HG02943 (cell line): Measurements from ENCODE around the gene TMTC1.

Source experiments
- ATAC-seq: cut with Tn5 transposase; IDR thresholded peaks from one replicate; pipeline ENCODE4 v1.9.1; 2021; ENCODE audit warnings: mild to moderate bottlenecking, low read depth, moderate library complexity; ENCODE audit not compliant: unreplicated experiment

The TMTC1 gene

GRCh38 chr12:29625359-29625953, 158.3 kb downstream of the TMTC1 start:
- ATAC-seq = no peak

DNA sequence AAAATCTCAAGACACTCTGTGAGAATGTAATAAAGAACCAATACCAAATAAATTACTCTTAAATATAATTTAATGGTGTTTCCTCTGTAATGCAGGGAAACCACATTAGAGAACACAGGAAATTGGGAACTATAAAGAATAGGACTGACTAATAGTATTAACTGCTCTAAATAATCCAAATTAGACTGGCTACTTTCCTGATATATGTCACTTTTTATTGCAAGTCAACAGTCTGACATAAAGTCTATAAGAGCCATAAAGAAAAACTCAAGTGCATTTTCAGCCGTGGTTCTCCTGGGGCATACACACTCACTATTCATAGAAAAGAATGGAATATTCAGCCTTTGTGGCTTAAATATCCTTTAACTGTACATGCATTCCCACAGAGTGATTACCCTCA, 161.5 kb downstream of the TMTC1 start:
- ATAC-seq = no peak

DNA sequence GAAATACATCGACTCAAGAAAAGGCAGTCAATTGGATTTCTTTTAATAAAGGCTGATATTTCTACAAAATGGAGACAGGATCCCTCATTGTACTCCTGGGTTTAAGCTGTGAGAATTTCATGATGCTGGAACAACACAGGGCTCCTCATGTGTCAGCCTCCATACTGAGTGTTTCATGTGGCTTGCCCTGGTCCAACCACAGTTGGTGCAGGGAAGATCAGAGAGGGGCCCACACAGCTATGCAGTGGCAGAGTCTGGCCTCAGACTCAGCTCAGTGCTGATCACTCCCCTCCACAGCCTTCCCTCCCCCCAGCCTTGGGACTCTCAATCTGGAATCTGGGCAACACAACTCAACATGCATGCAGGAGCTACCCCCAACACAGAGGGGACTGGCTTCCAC, 163.7 kb downstream of the TMTC1 start:
- no peak for ATAC-seq

- ATAC-seq = no peak
Measured at GRCh38 chr12:29617407-29617803, 166.3 kb downstream of the TMTC1 start.

DNA sequence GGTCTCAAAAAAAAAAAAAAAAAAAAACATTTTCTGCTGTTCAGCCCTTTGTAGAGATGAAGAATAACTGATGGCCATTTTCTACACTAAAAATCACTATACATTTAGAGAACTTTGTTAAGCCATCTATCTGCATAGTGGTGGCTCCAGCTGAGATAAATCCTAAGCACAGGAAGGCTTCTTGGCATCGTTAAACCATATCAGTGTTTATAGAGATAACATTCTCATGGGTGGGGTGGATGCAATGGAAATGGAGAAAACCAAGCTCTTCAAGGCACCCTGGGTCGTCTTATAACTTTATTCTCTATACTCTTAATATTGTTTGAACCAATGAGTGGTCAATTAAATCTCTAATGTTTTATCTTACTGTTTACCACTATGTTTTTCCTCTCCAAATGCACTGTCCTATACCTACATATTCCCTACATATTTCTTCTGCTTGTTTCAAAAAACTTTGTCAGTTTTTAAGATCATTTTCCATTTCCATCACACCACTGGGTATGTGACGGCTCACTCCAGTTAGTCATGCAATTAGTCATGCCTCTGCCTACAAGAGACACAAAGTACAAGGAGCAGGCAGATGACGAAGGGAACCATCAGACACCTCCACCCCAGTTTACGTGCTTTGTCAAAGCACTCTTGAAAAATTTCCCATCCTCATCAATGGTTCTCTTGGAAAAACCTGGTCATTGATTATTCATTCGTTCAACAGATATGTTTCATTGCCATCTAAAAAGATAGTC, 166.9 kb downstream of the TMTC1 start:
- no peak for ATAC-seq

DNA sequence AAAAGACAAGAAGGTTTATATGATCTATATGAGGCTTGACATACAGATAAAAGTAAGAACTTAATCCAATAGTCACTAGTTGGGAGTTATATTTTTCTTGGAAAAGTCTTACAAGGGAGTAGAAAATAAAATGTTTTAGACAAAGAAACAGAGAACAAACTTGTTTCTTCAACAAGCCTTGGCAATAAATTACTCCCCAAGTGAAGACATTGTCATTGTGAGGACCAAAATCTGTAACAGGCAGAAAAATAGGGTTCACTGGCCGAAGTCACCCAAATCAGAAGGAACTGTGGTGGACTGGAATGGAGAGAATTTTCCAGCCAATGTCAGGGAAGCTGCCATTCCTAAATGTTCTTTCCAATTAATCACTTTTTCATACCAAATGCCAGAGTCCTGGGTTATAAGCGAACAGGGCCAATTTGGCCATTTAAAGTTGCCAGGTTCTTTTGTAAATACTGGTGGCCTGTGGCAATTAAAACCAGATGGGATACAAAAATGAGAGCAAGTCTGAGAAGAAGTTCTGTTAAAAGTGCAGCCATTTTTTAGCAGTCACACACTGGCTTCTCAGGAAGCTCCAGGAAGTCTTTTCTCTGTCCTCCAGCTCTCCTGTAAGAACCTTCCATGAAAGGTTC, 168.9 kb downstream of the TMTC1 start:
- ATAC-seq = no peak

DNA sequence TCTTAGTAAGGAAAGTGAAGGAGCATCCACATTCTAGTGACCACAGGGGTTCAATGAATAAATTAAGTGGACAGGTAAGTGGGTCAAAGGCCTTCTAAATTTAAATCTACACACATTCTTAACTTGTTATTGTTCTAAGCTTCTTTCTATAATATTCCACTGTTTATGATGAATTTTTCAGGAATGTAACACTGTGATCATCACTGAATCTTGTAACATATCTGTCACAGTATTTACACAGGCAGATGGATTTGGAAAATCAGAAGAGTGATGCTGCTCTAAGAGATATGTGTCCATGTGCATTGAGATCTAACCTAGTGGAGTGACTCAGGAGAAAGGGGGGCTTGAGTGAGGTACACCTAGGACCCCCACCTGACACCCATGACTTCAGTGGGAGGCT, 170.8 kb downstream of the TMTC1 start:
- no peak for ATAC-seq

DNA sequence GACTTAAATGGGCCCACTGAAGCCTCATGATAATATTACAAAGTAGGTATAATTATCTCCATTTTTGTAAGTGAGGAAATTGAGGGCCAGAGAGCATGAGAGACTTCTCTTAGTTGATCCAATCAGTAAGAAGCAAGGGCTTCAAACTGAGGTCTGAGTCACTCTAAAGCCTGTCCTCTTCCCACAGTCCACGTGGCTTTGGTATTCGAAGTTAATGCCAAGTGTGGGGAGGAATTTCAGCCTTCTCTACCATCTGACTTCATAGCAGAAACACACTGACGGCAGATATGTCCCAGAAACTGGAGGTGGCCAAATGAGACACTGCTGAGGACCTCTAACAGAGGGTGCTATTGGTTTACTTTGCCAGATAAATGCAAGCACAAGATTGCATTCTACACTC, 171.8 kb downstream of the TMTC1 start:
- ATAC-seq = no peak

DNA sequence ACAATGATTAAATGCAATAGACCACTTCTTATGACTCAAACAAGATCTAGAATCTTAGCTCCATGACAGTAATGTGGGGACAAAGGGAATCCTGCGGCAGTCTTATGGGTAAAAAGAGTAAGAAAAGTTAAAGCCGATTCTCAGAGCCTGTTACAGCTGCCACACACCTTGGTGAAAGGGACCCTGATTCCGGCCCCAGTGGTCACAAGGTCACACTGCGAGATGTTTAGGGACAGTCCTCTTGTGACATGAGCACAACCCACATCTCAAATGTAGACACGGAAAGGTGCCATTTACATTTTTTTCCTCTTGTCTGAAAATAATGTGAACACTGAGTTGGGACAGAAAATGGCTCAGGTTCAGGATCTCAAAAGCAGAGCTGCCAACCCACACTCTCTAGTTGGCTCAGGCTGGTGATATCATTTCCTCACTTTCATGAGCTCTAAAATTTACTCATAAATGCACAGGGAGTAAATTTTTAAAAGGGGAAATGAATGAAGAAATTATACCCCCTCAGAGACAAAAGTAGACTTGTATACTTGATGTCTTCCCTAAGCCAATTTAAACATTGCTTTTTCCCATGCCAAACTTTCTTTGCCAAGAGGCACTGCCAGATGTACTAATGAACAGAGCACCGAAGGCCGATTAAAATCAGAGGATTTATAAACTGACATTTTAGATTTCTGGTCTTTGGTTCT, 173.1 kb downstream of the TMTC1 start:
- ATAC-seq = no peak

DNA sequence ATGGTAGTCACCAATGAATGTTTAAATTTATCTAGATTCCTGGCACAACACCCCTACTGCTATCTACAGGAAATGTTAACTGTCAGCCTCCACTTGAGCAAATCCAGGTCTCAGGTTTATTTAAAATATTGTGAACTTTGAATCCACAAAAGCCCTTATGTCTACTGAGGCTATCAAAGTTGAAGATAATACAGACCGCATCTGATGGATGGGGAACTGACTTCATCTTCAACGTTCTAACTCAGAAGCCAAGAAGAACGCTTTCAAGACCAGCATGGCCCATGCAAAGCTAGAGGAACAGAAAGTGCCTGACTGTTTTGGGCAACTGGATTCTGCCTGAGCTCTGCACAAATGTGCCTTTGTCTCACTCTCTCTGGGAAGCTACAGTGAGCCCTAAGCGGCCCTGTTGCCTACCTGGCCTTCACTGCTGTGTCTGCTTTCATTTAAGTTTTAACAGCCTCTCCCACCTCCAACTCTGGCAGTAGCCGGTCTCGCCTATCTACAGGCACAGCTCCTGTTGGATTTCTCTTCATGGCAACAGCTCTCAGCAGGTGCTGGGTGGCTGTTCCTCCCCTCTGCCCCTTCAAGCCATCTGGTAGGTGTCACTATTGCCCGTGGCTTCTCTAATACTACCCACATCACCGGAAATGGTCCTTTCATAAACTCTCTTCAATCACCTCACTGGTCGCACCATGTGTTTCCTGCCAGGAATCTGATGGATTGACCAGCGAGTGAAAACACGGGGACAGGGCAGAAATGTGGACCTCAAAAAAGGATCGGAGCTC, 174.1 kb downstream of the TMTC1 start:
- ATAC-seq = no peak

DNA sequence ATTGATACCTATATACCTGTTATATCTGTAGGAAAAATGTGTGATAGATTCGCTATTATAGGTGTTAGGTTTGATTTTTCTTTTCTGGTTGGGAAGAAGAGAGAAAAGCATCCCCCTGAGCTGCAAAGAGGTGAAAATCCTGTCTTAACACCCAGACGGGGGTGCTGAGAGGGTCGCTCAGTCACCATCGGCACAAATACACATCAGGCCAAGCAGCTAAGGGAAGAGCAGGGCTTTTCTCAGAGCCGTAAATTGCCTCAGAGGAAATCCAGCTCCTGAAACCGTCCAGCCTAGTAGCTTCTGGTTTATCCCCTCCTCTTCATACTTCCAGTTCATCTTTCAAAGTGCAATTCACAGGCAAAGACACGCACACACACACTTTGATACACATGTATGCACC, 175.2 kb downstream of the TMTC1 start:
- ATAC-seq = no peak

- no peak for ATAC-seq
Measured at GRCh38 chr12:29599381-29599780, 184.4 kb downstream of the TMTC1 start.

DNA sequence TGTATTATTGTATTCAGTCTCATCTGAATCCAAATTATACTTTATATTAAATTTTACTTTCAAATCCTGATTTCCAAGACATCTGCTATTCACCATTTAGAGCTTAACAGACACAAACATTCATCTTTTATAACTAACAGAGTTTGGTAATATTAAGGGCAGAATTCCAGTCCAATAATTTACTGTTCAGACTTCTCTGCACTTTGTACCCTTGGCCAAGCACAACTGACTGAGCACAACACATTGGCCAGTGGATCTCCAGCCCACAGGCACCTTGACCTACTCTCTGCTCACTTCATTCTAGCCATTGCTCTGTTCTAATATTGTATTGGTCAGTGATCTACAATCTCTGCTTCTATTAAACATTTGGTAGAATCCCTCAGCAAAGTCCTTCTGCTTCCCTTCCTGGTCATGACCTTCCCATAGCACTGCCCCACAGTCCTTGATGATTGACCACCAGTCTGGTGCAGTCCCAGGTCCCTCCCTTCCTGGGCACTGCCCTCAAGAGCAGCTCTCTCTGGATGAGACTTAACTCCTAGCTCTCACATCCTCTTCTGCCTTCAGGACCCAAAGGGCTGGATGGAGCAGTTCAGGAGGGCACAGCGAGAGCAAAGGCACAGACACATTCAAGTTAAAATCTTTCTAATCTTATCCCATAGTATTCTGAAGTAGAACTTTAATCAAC, 188.5 kb downstream of the TMTC1 start:
- ATAC-seq = no peak

GRCh38 chr12:29593001-29593400, 190.7 kb downstream of the TMTC1 start:
- no peak for ATAC-seq

DNA sequence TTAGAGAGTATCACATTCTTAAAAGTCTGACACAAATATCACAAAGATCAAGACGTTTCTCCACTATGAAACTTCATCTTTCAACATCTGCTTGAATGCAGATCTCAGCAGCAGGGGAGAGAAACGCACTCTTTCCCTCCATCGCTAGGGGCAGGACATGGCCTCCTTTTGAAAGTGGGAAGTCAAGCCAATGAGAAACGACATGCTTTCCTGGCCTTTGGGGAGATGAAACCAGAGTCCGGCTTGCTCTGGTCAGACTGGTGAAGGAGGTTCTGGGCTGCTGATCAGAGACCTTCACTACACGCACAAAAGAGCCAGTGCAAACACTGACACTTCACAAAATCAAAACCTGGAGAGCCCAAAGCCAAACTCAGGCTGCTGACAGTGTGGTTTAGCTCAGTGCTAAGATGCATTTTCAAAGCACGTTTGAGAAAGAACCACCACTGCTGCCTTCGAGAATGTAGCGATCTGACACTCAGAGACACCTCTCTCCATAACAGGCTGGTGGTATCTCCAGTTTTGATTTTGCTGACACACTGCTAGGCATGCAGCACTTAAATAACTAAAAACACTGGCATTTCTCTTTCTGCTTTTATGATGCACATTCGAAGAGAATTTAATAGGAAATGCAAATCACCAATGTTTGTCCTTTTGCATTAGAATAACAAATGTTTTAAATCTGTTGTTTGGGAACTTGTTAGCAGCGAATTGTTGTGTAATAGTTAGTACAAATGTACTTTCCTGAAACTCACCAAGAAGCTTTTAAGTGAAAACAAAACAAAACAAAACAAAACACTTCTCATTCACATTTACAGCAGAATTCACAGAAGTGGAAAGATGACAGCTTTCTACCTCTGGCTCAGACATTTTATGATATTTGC, 192.4 kb downstream of the TMTC1 start:
- no peak for ATAC-seq

- no peak for ATAC-seq
Measured at GRCh38 chr12:29589851-29590250, 193.9 kb downstream of the TMTC1 start.

DNA sequence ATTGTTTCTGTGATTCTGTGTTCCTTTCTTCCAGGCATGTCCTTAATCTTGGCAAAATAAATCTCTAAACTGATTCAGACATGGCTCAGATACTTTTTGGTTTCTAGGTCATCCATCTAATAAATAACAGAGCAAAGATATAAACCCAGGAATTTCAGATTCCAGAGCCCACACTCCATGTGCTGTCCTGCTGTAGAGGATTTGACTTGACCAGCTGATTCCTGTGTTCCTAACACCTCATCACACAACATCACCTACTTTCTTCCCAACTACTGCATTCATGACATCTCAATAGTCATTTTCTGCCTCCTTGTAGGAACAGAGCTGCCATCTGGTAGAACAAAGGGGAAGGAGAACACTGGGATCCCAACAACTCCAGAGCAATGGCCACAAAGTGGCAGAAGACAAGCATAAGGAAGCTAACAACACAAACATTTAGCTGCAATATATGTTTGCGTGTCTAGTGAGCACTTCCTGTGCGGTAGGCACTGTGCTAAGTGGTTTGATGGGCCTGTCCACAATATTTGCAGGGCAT, 194.4 kb downstream of the TMTC1 start:
- ATAC-seq = no peak

- no peak for ATAC-seq
Measured at GRCh38 chr12:29582677-29583272, 201.0 kb downstream of the TMTC1 start.
